GM21619 (cell line): ENCODE measurements around the gene GPR119.
"Not testable (repeated sequence)": the region's sequence is repeated elsewhere in the genome, so short reads cannot be mapped to it uniquely, and the experiment has no call there.

Source experiments
- ATAC-seq: cut with Tn5 transposase; IDR thresholded peaks from one replicate; pipeline ENCODE4 v1.9.1; 2021; ENCODE audit not compliant: unreplicated experiment

The GPR119 gene

DNA sequence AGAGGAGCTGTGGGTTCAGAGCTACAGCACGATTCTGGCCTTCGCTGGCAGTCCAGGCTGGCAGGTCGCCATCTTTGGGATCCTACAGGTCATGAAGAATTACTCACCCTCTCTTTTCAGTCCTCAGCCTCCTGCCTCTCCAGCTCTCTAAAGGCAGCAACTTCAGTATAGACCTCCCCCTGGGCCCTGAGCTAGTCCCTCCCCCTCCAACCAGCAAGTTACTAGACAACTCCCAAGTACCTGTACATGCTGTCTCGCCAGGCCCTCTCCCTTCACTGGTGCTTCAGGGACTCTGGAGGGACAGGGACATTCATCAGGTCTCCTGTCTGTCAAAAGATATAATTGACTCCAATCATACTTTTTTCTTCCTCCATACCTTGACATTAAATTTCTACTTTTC is at the start of gene GPR119:
Gene GPR119, minus strand, starts transcription at position 155 of the 400 bp plus-strand sequence. CDS start 227 bp downstream, outside the sequence.
- ATAC-seq: no peak

DNA sequence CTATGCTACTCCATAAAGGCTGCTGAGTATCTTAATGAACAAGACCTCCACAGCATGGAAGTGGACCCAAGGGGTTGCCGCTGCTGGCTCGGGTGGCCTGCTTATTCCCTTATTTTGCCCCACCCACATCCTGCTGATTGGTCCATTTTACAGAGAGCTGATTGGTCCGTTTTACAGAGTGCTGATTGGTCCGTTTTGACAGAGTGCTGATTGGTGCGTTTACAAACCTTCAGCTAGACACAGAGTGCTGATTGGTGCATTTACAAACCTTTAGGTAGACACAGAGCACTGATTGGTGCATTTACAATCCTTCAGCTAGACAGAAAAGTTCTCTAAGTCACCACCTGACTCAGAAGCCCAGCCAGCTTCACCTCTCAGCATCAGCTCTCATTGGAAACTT is 43.8 kb upstream of the GPR119 start:
- not testable (repeated sequence) for ATAC-seq

DNA sequence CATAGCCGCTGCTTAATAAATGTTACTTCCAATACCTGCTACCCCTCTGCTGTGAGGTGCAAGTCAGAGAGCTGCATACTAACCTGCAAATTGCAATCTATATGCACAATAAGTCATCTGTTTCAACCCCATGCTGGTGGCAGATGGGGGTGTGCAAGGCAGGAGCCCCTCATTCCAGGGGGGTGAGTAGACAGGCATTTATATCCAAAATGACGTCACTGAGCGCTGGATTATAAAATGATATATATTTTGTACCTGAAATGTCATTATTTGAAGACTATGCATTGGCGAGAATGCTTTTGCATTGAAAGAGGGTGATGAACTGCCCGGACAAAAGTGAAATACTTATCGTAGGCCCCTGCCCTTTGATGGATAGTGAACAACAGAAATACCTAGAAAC is 41.1 kb upstream of the GPR119 start:
- no peak for ATAC-seq

DNA sequence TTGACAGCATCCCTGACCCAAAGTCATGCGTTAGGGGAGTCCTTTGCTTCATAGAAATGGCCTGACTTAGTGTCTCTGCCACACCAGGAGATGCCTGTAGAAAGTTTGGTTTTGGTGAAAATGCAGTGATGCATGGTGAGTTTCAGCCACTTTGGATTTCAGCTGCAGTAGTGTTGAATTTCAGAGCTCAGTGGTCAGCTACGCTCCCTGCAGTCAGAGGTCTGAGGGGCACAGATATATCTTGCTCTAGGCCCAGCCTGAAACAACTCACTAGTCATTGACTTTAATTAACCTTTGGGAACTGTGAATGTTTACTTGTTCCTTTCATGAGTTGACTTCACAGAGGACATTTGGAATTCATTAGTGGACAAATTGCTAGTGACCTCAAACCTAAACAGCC is 33.8 kb upstream of the GPR119 start:
- peak; percentile 45 for ATAC-seq

DNA sequence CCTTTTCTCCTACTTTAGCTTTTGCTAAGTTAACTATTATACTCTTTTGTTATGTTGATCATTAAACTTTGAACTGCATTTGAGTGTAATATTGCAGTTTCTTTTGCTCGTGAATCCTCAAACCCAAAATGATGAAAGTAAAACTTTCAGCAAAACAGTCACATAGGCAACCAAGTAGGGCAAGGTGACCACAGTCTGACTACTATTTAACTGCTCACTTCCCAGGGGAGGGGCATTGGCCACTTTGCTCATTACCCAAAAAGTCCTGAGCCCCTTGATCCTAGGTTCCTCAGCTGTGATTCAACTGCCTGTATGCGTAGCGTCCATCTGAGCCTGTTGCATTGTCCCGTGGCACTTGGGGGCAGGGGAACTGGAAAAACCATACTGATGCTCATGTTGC is 33.3 kb upstream of the GPR119 start:
- peak; percentile 52 for ATAC-seq

DNA sequence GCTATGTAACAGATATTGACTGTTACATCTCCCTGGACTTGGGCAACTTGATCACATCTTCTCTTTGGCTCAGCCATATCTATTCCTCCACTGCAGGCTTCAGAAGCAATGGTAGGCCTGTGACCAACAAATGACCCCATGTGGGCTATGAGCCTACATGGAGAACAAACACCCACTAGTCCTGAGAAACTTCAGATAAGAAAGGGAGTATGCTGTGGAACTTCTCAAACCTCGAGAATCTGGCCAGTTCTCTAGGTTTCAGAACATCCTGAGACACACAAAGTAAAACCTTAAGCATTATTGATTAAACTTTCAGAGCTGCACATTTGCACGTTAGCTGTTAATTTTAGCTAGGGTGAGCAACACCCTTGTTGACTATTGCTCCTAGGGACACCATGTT is 32.6 kb upstream of the GPR119 start:
- no peak for ATAC-seq

DNA sequence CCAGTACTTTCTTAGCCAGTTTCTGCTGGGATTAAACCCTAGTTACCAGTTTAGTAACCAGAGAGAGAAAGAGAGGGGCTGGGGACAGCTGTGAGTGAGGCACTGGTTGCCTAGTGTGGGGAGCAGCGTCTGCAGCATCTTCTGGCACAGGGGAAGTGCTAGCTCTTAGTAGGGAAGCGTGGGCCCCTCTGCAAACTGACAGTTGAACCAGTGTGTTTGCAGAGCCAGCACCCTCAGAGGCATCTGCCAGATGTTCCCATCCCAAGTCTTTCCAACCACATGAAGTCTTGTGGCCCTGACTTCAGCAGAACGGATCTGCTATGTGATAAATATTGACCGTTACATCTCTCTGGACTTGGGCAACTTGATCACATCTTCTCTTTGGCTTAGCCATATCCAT is 31.3 kb upstream of the GPR119 start:
- ATAC-seq: no peak

DNA sequence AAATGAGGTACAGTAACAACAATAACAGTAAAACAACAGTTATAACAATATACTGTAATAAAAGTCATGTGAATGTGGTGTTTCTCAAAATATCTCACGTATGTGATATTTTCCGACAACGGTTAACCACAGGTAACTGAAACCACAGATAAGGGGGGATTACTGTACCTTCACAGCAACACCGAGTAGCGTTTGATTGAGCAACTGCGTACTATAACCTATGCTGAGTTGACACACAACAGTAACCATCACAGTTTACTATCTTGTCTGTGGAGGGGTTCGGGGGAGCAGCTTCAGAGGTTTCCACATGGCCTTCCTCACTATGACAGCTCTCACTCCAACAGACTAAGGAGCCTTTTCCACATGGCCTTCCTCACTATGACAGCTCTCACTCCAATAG is 29.7 kb upstream of the GPR119 start:
- no peak for ATAC-seq

DNA sequence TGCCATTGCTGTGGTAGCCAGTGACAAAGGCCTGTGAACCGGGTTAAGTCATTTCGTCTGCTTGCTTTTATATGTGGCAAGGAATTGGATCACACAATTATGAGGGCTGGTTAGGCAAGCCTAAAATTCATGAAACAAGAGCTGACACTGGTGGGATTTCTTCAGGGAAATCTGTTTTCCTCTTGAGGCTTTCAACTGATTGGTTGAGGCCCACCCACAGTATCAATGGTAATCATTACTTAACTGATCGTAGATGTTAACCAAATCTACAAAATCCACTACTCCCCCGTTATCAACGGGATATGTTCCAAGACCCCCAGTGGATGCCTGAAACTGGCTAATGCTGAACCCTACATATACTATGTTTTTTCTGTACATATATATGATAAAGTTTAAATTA is 29.3 kb upstream of the GPR119 start:
- no peak for ATAC-seq

DNA sequence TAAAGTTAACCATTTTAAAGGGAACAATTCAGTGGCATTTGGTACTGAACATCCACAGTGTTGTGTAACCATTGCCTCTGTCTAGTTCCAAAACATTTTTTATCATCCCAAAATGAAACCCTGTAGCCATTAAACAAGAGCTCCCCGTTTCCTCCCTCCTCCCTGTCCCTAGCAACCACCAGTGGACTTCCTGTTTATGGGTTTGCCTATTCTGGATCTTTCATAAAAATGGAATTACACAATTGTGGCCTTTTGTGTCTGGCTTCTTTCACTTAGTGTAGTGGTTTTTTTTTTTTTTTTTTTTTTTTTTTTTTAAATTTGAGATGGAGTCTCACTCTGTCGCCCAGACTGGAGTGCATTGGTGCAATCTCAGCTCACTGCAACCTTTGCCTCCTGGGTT is 27.9 kb upstream of the GPR119 start:
- no peak for ATAC-seq

DNA sequence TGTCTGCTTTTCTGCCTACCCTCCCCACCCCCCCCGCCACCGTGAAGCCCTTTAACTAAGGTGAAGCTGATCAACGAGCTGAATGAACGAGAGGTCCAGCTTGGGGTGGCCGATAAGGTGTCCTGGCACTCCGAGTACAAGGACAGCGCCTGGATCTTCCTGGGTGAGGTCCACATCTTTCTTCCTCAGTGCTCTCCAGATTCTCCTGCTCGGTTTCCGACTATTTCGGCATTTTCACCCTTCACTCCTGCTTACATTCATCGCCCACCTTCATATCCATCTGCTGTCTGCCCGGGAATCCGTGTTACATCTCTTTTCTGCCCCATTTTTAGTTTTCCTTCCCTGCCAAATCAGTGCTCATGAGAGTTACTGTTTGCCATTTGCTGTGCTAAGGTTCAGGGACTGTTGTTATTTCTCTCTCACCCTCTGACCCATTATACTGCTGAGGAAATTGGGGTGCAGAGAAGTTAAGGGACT is 16.8 kb upstream of the GPR119 start:
- peak; percentile 8 for ATAC-seq

DNA sequence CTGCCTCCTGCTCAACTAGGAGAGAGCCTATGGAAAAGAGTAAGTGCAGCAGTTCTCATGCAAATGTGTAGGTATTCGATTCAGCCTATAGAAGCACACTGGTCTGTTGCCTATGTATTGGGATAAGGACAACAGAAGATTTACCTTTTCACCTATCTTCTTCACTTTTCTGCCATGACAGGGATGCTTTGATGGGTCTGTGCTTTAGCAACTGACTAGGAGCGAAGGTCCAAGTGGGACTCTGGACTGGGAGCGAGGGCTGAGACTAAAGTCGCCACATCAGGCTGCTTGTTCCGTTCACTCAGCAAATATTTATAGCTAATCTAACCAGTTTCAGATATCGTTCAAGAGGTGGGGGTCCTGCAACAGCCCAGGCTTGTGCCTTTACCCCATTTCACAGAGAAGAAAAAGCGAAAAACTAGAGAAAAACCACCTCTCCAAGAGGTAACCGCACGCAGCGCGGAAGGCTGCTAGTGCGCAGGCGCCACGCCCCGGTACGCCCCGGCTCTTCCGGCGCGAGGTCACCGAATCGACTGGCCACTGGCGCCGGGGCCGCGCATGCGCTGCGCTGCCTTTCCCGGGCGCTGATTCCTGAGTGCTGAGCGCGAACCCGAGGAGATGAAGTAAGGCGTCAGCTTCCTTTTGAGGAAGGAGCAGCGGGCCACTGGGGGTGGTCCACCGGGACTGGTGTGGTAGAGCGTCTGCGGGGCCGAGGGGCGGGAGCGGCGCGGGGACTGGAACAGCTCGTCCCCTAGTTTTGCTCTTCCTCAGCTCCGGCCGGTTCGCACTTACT is 16.1 kb upstream of the GPR119 start, which contains the start of gene RBMX2:
Gene RBMX2, plus strand, starts transcription at position 573 of the 793 bp plus-strand sequence. Its CDS starts 46 bp downstream, at position 619.
- ATAC-seq: peak; percentile 94

DNA sequence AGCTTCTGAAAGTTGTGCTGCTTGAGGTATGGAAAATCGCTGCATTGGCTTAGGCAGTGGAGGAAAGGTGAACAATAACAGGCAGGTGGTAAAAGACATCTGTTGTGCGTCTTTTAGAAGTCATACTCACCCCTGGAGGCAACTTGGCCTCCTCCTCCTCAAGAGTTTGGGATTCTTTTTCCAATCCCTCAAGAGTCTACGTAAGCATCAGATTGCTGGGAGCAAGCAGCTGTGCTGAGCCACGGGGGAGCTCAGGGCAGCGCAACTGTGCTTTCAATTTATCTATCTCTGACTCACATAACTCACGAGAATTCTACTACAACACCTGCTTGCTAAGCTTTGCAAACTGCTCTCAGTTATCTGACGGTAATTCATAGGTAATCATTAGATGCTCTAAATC is 9.9 kb upstream of the GPR119 start:
- no peak for ATAC-seq

DNA sequence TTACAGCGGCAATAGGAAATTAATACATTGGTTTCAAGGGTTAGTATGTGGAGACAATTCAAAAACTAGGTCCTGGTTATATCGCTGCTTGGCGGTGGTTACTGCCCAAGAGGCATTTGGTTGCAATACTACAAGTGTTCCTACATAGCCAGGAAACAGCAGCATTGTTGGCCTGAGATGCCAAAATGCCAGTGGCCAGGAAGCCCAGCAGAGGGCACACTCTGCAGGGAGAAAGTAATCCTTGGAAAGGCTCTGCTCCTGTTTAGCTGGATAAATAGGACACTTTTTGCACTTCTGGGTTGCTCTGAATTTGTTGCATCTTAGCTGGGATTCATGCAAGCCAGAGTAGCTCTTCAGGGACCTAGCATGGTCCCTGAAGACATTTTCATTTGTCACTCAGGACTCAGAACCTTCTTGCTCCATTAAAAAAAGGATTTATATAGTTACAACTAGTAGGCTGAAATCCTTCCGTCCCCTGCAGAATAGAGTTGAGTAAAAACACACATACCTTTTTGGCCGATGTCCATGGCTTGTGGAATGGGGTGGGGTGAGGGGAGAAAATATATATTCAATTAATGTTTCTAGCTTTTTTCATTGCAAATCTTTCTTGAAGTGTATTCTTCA is 8.1 kb upstream of the GPR119 start:
- ATAC-seq: no peak

DNA sequence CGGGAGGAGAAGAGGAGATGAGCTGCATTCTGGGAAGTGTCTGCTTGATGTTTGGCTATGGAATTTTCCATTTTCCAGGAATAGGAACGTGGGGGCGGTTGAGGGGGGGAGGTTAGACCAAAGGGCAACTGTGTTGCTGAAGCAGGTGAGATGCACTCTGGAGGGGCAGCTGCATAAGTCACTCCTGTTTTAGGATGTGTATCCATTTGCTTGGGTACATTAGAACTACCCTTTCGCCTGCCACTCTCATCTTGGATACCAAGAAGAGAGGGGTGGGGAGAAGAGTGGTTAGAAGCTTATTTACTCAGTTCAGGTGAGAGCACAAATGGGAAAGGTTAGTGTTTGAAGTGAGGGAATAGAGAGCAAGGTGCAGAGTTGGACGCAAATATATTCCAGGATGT is 934 bp upstream of the GPR119 start:
- ATAC-seq: no peak

DNA sequence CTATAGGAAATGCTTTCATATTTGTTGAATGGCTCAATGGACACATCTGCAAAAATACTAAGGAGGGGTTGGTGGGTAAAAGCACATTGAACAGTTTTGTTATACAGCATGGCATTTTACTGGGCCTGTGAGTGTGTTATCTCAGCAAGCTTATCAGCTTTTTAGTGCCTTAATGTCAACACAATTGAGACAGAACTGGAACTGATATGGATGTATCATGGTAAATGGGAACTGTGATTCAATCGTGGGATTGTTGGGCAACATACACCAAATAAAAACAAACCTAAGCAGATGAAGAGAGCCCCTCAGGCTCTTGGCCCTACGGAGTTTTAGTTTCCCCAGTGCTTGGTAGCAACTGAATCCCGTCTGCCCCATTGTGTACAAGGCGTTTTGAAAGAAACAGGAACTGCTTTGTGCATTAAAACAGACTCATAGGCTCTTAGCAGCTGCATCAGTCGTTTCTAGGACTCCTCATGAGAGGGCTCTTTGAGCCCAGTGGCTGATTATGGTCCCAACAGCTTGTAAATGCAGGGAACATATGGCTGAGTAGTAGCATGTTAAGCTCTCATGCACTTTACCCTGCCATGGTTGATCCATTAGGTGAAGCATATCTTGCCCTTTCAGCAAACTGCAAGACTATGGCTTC is 7.3 kb downstream of the GPR119 start:
- ATAC-seq: no peak

DNA sequence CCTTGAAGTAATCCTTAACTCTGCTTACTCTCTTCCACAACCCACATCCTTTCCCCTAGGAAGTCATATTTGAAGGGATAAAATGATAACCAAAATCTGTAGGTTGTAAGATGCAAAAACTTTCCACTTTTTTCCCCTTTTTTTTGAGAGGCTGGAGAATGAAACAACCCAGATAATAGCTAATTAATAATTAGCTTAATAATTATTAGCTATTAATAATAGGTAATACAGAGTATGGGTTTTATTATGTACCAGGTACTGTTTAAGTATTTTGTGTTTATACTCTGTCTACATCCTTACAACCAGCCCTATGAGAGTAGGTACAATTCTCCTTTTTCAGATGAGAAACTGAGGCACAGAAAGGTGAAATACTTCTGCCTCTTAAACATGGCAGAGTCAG is 9.4 kb downstream of the GPR119 start:
- no peak for ATAC-seq

DNA sequence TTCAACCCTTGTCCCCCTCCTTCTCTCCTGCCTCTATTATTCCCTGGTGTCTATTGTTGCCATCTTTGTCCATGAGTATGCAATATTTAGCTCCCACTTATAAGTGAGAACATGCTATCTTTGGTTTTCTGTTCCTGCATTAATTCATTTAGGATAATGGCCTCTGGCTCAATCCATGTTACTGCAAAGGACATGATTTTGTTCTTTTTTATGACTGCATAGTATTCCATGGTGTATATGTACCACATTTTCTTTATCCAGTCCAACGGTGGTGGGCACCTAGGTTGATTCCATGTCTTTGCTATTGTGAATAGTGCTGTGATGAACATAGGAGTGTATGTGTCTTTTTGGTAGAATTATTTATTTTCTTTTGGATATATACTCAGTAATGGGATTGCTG is 33.4 kb downstream of the GPR119 start:
- not testable (repeated sequence) for ATAC-seq

DNA sequence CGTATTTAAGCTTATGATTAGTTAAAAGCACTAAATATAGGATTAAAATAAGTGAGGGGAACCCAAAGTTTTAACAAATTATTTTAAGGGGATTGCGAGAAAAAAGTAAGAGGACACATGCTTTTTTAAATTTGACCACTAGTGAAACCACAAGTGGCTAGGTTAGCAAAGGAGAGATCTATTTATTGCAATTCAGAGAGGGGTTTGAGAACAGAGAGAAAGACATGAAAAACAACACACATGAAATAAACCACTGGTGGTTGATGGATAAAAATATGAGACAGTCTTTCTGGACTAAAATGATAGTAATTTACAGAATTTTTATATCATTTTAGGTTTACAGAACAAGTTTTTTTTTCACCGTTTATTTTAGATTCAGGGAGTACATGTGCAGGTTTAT is 33.9 kb downstream of the GPR119 start:
- no peak for ATAC-seq

DNA sequence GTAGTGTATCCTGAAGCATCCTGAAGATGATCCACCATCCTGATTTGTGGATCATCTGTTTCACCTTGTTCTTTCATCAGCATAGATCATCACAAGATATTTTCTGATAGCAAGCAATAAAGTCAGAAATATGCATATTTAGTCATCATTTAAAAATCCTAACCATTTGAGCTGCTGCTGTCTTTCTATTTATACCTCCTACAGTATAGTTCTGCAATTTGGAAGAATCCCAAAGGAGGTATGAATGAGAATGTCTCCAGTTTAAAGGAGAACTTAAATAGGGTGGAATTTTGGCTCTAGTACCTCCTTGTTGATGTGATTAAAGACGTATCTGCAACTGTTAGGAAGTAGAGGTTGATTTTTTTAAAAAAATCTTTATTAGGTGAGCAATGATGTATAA is 38.2 kb downstream of the GPR119 start:
- ATAC-seq: no peak

DNA sequence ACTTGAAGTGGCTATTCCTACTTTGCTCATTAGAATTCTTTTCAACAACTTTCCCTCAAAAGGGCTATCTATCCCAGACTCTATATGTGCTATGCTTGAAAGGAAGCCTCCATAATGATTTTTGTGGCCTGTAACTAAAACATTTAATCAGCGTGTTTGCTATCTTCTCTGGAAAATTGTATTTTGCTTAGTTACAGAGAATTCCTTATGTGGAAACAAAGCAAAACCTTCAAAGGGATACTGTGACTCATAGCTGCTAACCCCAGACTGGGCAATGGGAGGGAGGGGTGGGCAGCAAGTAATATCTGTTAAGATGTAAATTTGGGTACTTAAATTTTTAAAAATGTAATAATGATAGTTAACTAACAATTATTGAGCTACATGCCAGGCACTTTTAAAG is 42.1 kb downstream of the GPR119 start:
- ATAC-seq: no peak

DNA sequence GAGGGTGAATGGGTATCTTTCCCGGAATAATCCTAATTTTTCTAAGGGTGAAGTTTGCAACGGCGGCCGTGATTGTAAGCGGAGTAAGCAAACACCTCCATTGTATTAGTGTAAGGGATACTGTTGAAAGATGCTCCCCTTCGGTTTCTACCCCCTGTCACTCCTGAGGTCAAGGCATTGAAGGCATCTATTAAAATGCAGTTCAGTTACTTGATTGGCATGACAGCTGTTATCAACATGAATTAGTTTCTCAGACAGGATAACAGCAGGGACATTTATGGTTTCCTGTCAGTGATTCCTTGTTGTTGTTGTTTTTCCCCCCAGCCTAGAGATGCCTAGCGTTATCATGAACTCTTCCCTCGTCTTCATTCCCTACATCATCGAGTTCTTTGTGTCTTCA is 45.2 kb downstream of the GPR119 start:
- ATAC-seq: peak; percentile 4
